Kidney tubule cell (primary cell): ENCODE results near the gene FAM163B.

ENCODE experiments used
- DNase-seq: peaks from one replicate; pipeline ENCODE4 v3.0.0-alpha.2; 2018; ENCODE audit warnings: low spot score

The FAM163B gene

GRCh38 chr9:133543772-133544467, 65.3 kb downstream of the FAM163B start:
- DNase-seq: no peak

- DNase-seq: no peak
These were observed 67.2 kb downstream of the FAM163B start for GRCh38 chr9:133542002-133542401.

- no peak for DNase-seq
These were observed 68.5 kb downstream of the FAM163B start for GRCh38 chr9:133540698-133541025.

- DNase-seq: no peak
These were observed 69.0 kb downstream of the FAM163B start for GRCh38 chr9:133539991-133540697.

GRCh38 chr9:133538851-133539833, 70.0 kb downstream of the FAM163B start:
- DNase-seq: peak; percentile 14

GRCh38 chr9:133538176-133538575, 71.0 kb downstream of the FAM163B start:
- DNase-seq: no peak

GRCh38 chr9:133537257-133537656, 71.9 kb downstream of the FAM163B start:
- DNase-seq: no peak

- no peak for DNase-seq
These were observed 72.7 kb downstream of the FAM163B start for GRCh38 chr9:133536536-133536935.

- no peak for DNase-seq
These were observed 73.1 kb downstream of the FAM163B start for GRCh38 chr9:133536080-133536479.

- DNase-seq: no peak
These were observed 73.8 kb downstream of the FAM163B start for GRCh38 chr9:133535306-133535877.

GRCh38 chr9:133534346-133535291, 74.6 kb downstream of the FAM163B start, which contains the start of gene ADAMTSL2:
ADAMTSL2 (plus strand) TSS chr9:133534704; CDS start chr9:133536713, 2,009 bp downstream.
- peak; percentile 26 for DNase-seq

- DNase-seq: no peak
These were observed 75.3 kb downstream of the FAM163B start for GRCh38 chr9:133533857-133534256.

GRCh38 chr9:133532937-133533668, 76.1 kb downstream of the FAM163B start:
- peak; percentile 45 for DNase-seq

GRCh38 chr9:133531293-133531692, 77.9 kb downstream of the FAM163B start:
- DNase-seq: no peak

- DNase-seq: no peak
These were observed 79.3 kb downstream of the FAM163B start for GRCh38 chr9:133529874-133530273.

- DNase-seq: no peak
These were observed 79.7 kb downstream of the FAM163B start for GRCh38 chr9:133529457-133529856.

- no peak for DNase-seq
These were observed 80.3 kb downstream of the FAM163B start for GRCh38 chr9:133528876-133529241.

GRCh38 chr9:133528001-133528875, 81.0 kb downstream of the FAM163B start:
- DNase-seq: no peak

GRCh38 chr9:133527444-133527920, 81.7 kb downstream of the FAM163B start:
- DNase-seq: no peak
